ENCODE data around the gene TTC33.

The TTC33 gene

GRCh38 chr5:40688996-40689395 lies 66.8 kb downstream of the TTC33 start:
- Histone ChIP-seq H3K9me3 (ENCODE audit: severe bottlenecking) (no peaks in the 10 kb centered on the region), H3K27me3 (ENCODE audit: insufficient read depth, poor library complexity, severe bottlenecking) (no peaks in the 10 kb centered on the region), H3K4me3 (ENCODE audit: severe bottlenecking) (no peak overlapping the region), H3K4me1 (ENCODE audit: insufficient read depth, poor library complexity, severe bottlenecking) (peaks cover 52% of the 10 kb centered on the region), H3K36me3 (ENCODE audit: low read depth) (peaks cover 88% of the 10 kb centered on the region), H3K27ac (ENCODE audit: poor library complexity, severe bottlenecking) (peak overlapping the region; percentile 57)
- ATAC-seq (ENCODE audit: low read depth) (no peak), DNase-seq (ENCODE audit: low spot score) (no peak)
- no peak for TF ChIP-seq CTCF (IDR thresholded peaks at IDR 0.05; ENCODE audit: poor library complexity, severe bottlenecking)

GRCh38 chr5:40688127-40688761 lies 67.5 kb downstream of the TTC33 start:
- peak; percentile 98 for TF ChIP-seq CTCF (IDR thresholded peaks at IDR 0.05; ENCODE audit: poor library complexity, severe bottlenecking)
- H3K27ac ChIP-seq (ENCODE audit: poor library complexity, severe bottlenecking), result peak overlapping the region; percentile 57
- H3K27me3 ChIP-seq (ENCODE audit: insufficient read depth, poor library complexity, severe bottlenecking), result no peaks in the 10 kb centered on the region
- peaks cover 56% of the 10 kb centered on the region for H3K4me1 ChIP-seq (ENCODE audit: insufficient read depth, poor library complexity, severe bottlenecking)
- H3K4me3 ChIP-seq (ENCODE audit: severe bottlenecking), result no peak overlapping the region
- H3K36me3 ChIP-seq (ENCODE audit: low read depth), result peaks cover 86% of the 10 kb centered on the region
- DNase-seq (ENCODE audit: low spot score) (no peak), ATAC-seq (ENCODE audit: low read depth) (peak; percentile 74)
- H3K9me3 ChIP-seq (ENCODE audit: severe bottlenecking), result no peaks in the 10 kb centered on the region

- peaks cover 86% of the 10 kb centered on the region for H3K36me3 ChIP-seq (ENCODE audit: low read depth)
- no peak for TF ChIP-seq CTCF (IDR thresholded peaks at IDR 0.05; ENCODE audit: poor library complexity, severe bottlenecking)
- peaks cover 60% of the 10 kb centered on the region for H3K4me1 ChIP-seq (ENCODE audit: insufficient read depth, poor library complexity, severe bottlenecking)
- H3K4me3 ChIP-seq (ENCODE audit: severe bottlenecking), result no peak overlapping the region
- no peaks in the 10 kb centered on the region for H3K27me3 ChIP-seq (ENCODE audit: insufficient read depth, poor library complexity, severe bottlenecking)
- ATAC-seq (ENCODE audit: low read depth), result no peak
- DNase-seq (ENCODE audit: low spot score), result no peak
- H3K27ac ChIP-seq (ENCODE audit: poor library complexity, severe bottlenecking), result peak overlapping the region; percentile 57
- H3K9me3 ChIP-seq (ENCODE audit: severe bottlenecking), result no peaks in the 10 kb centered on the region
These were observed 68.4 kb downstream of the TTC33 start for GRCh38 chr5:40687321-40687720.

GRCh38 chr5:40685976-40686486 lies 69.7 kb downstream of the TTC33 start:
- no peak for TF ChIP-seq CTCF (IDR thresholded peaks at IDR 0.05; ENCODE audit: poor library complexity, severe bottlenecking)
- Histone ChIP-seq H3K4me3 (ENCODE audit: severe bottlenecking) (no peak overlapping the region), H3K27ac (ENCODE audit: poor library complexity, severe bottlenecking) (no peak overlapping the region), H3K9me3 (ENCODE audit: severe bottlenecking) (no peaks in the 10 kb centered on the region), H3K36me3 (ENCODE audit: low read depth) (peaks cover 86% of the 10 kb centered on the region), H3K27me3 (ENCODE audit: insufficient read depth, poor library complexity, severe bottlenecking) (no peaks in the 10 kb centered on the region), H3K4me1 (ENCODE audit: insufficient read depth, poor library complexity, severe bottlenecking) (peaks cover 60% of the 10 kb centered on the region)
- DNase-seq (ENCODE audit: low spot score) (no peak), ATAC-seq (ENCODE audit: low read depth) (no peak)

GRCh38 chr5:40685193-40685592 lies 70.6 kb downstream of the TTC33 start:
- DNase-seq (ENCODE audit: low spot score), result no peak
- Histone ChIP-seq H3K4me3 (ENCODE audit: severe bottlenecking) (no peak overlapping the region), H3K36me3 (ENCODE audit: low read depth) (peaks cover 78% of the 10 kb centered on the region), H3K27me3 (ENCODE audit: insufficient read depth, poor library complexity, severe bottlenecking) (no peaks in the 10 kb centered on the region), H3K27ac (ENCODE audit: poor library complexity, severe bottlenecking) (peak overlapping the region; percentile 11), H3K4me1 (ENCODE audit: insufficient read depth, poor library complexity, severe bottlenecking) (peaks cover 60% of the 10 kb centered on the region), H3K9me3 (ENCODE audit: severe bottlenecking) (no peaks in the 10 kb centered on the region)
- ATAC-seq (ENCODE audit: low read depth), result no peak
- TF ChIP-seq CTCF (IDR thresholded peaks at IDR 0.05; ENCODE audit: poor library complexity, severe bottlenecking), result no peak

All from RWPE2 (cell line).